Measurements from ENCODE around the gene METTL8. TPM values are rescaled to one million over a fixed set of nuclear protein-coding genes. Genes with fewer than 3 reads are reported as not detected.

The METTL8 gene
- total RNA-seq, 6 donors from 2014 or later: 6.1 to 15.4 (median 13.0) TPM

- Histone ChIP-seq H3K9me3 (no peaks in the 10 kb centered on the region), H3K4me3 (no peak overlapping the region), H3K27ac (no peak overlapping the region), H3K36me3 (no peaks in the 10 kb centered on the region), H3K27me3 (no peaks in the 10 kb centered on the region), H3K4me1 (no peaks in the 10 kb centered on the region)
- ATAC-seq (ENCODE audit: low FRiP score in 2 of 2): no peak
- no peak for DNase-seq
- no peak for TF ChIP-seq POLR2AphosphoS5 (IDR thresholded peaks at IDR 0.05)
- TF ChIP-seq EP300 (IDR thresholded peaks at IDR 0.05): no peak
- no peak for TF ChIP-seq POLR2A (IDR thresholded peaks at IDR 0.05)
- TF ChIP-seq CTCF (IDR thresholded peaks at IDR 0.05): no peak
- 83 to 84% methylated on average over 2 of the region's 2 CpGs for WGBS, 2 donors
These were observed 135.8 kb downstream of the METTL8 start for GRCh38 chr2:171297956-171298355.

GRCh38 chr2:171294608-171295007 lies 139.2 kb downstream of the METTL8 start:
- TF ChIP-seq POLR2AphosphoS5 (IDR thresholded peaks at IDR 0.05) (no peak), CTCF (IDR thresholded peaks at IDR 0.05) (no peak), EP300 (IDR thresholded peaks at IDR 0.05) (no peak), POLR2A (IDR thresholded peaks at IDR 0.05) (no peak)
- Histone ChIP-seq H3K4me3 (no peak overlapping the region), H3K9me3 (no peaks in the 10 kb centered on the region), H3K27me3 (no peaks in the 10 kb centered on the region), H3K27ac (no peak overlapping the region), H3K4me1 (no peaks in the 10 kb centered on the region), H3K36me3 (no peaks in the 10 kb centered on the region)
- WGBS, 2 donors: 91% methylated on average over 5 of the region's 5 CpGs
- ATAC-seq (ENCODE audit: low FRiP score in 2 of 2) (peak in 1 of 2 donors; percentile 53), DNase-seq (no peak)

- H3K27ac ChIP-seq: no peak overlapping the region
- DNase-seq: no peak
- no peaks in the 10 kb centered on the region for H3K4me1 ChIP-seq
- H3K4me3 ChIP-seq: no peak overlapping the region
- no peak for ATAC-seq (ENCODE audit: low FRiP score in 2 of 2)
- 88% methylated on average over 5 of the region's 5 CpGs for WGBS, 2 donors
- no peaks in the 10 kb centered on the region for H3K36me3 ChIP-seq
- TF ChIP-seq EP300 (IDR thresholded peaks at IDR 0.05) (no peak), POLR2AphosphoS5 (IDR thresholded peaks at IDR 0.05) (no peak), POLR2A (IDR thresholded peaks at IDR 0.05) (no peak), CTCF (IDR thresholded peaks at IDR 0.05) (no peak)
- no peaks in the 10 kb centered on the region for H3K9me3 ChIP-seq
- H3K27me3 ChIP-seq: no peaks in the 10 kb centered on the region
These were observed 140.1 kb downstream of the METTL8 start for GRCh38 chr2:171293661-171294060.

GRCh38 chr2:171289991-171290390 lies 143.8 kb downstream of the METTL8 start:
- no peak overlapping the region for H3K4me3 ChIP-seq
- no peaks in the 10 kb centered on the region for H3K27me3 ChIP-seq
- no peaks in the 10 kb centered on the region for H3K36me3 ChIP-seq
- TF ChIP-seq POLR2AphosphoS5 (IDR thresholded peaks at IDR 0.05): no peak
- TF ChIP-seq POLR2A (IDR thresholded peaks at IDR 0.05): no peak
- ATAC-seq (ENCODE audit: low FRiP score in 2 of 2) (no peak), DNase-seq (no peak)
- 85 to 91% methylated on average over 3 of the region's 3 CpGs for WGBS, 2 donors
- H3K27ac ChIP-seq: no peak overlapping the region
- no peaks in the 10 kb centered on the region for H3K9me3 ChIP-seq
- H3K4me1 ChIP-seq: no peaks in the 10 kb centered on the region

- ATAC-seq (ENCODE audit: low FRiP score in 2 of 2) (no peak), DNase-seq (no peak)
- Histone ChIP-seq H3K4me3 (no peak overlapping the region), H3K4me1 (no peaks in the 10 kb centered on the region), H3K36me3 (no peaks in the 10 kb centered on the region), H3K27me3 (no peaks in the 10 kb centered on the region), H3K27ac (no peak overlapping the region), H3K9me3 (no peaks in the 10 kb centered on the region)
- no peak for TF ChIP-seq EP300 (IDR thresholded peaks at IDR 0.05)
- no peak for TF ChIP-seq POLR2A (IDR thresholded peaks at IDR 0.05)
- TF ChIP-seq POLR2AphosphoS5 (IDR thresholded peaks at IDR 0.05): no peak
- TF ChIP-seq CTCF (IDR thresholded peaks at IDR 0.05): no peak
These were observed 144.5 kb downstream of the METTL8 start for GRCh38 chr2:171289316-171289715.

All from upper lobe of left lung (tissue), 6 donors.